K562 (cell line): ENCODE data around the gene CNOT1. TPM values are rescaled to one million over a fixed set of nuclear protein-coding genes. Genes with fewer than 3 reads are reported as not detected.

ENCODE experiments used
- AFF4 ChIP-seq: sonication (generic); formaldehyde crosslinking; IDR thresholded peaks from 2 replicates; pipeline ENCODE4 v1.8.0; 2023; ENCODE audit warnings: mild to moderate bottlenecking, missing genetic modification reagents
- CAMTA2 ChIP-seq: fragments of 250-450 bp; sonication (Bioruptor Pico); conservative IDR thresholded peaks from 2 replicates; pipeline ENCODE4 v1.5.1; 2022
- CEBPB ChIP-seq: fragments of 450-650 bp; IDR thresholded peaks from 2 replicates; pipeline ENCODE4 v1.6.1; 2016; ENCODE audit warnings: missing genetic modification characterization, missing compliant biosample characterization
- ESRRA ChIP-seq: fragments of 450-650 bp; IDR thresholded peaks from 2 replicates; pipeline ENCODE4 v1.6.1; 2014; ENCODE audit warnings: low read depth, mild to moderate bottlenecking, moderate library complexity, borderline replicate concordance
- FOS ChIP-seq: IDR thresholded peaks from 3 replicates; pipeline ENCODE4 v1.6.1; 2011; ENCODE audit not compliant: insufficient read length; ENCODE audit errors: extremely low read depth
- FOXJ2 ChIP-seq: fragments of 200-800 bp; sonication (Bioruptor generic); IDR thresholded peaks from 2 replicates; pipeline ENCODE4 v1.6.1; 2016; ENCODE audit warnings: missing genetic modification characterization, missing compliant biosample characterization
- GMEB1 ChIP-seq: fragments of 250-450 bp; sonication (Bioruptor Pico); IDR thresholded peaks from 2 replicates; pipeline ENCODE4 v1.4.0; 2020; ENCODE audit warnings: mild to moderate bottlenecking
- KDM4B ChIP-seq, 2 experiments: fragments of 450-650 bp in 1 of 2; sonication (generic) in 1 of 2; IDR thresholded peaks; 2 replicates each; pipeline ENCODE4 v1.6.1; 2016 to 2017; ENCODE audit warnings: borderline replicate concordance in 2 of 2, antibody characterized with exemption in 1 of 2, low read depth in 1 of 2, mild to moderate bottlenecking in 1 of 2
- MEIS2 ChIP-seq: fragments of 450-650 bp; IDR thresholded peaks from 2 replicates; pipeline ENCODE4 v1.6.1; 2014; ENCODE audit warnings: mild to moderate bottlenecking; ENCODE audit not compliant: partially characterized antibody
- RFX5 ChIP-seq: IDR thresholded peaks from 2 replicates; pipeline ENCODE4 v1.6.1; 2011; ENCODE audit warnings: low read depth, mild to moderate bottlenecking, improper control_type of control experiment, low read length
- SAFB ChIP-seq: fragments of 200-400 bp; formaldehyde crosslinking; IDR thresholded peaks from 2 replicates; pipeline ENCODE4 v1.6.1; 2017; ENCODE audit warnings: low read depth, low read length, borderline replicate concordance
- TBP ChIP-seq: optimal IDR thresholded peaks from 2 replicates; pipeline ENCODE3; 2011; ENCODE audit warnings: low read depth, low read length, improper control_type of control experiment
- TCF7L2 ChIP-seq: fragments of 150-350 bp; IDR thresholded peaks from 2 replicates; pipeline ENCODE4 v1.6.1; 2016; ENCODE audit warnings: low read depth, mild to moderate bottlenecking, low read length, moderate library complexity
- ZNF511 ChIP-seq: sonication (generic); formaldehyde crosslinking; IDR thresholded peaks from 2 replicates; pipeline ENCODE4 v1.8.0; 2022; ENCODE audit warnings: mild to moderate bottlenecking, missing genetic modification reagents
- ZNF780A ChIP-seq: fragments of 250-450 bp; sonication (Bioruptor Pico); IDR thresholded peaks from 2 replicates; pipeline ENCODE4 v1.5.0; 2021; ENCODE audit warnings: mild to moderate bottlenecking
- polyA plus RNA-seq, 8 experiments: library from polyadenylated mRNA; depleted of rRNA in 4 of 8; stranded (reverse) in 5 of 8; unstranded in 3 of 8; fragments of >200 nt; fragmentation: Nextera tagmentation in 2 of 8; fragmentation: Illumina TruSeq in 1 of 8; extraction: Ambion mirVana in 2 of 8; extraction: Trizol in 1 of 8; gene quantifications; 2 replicates each; pipeline versions ENCODE4 v1.2.1 to v1.2.3, GENCODE V29; 2011 to 2014; ENCODE audit warnings: inconsistent platforms in 1 of 8, missing spikeins in 1 of 8
- total RNA-seq, 7 experiments: library from RNA; depleted of rRNA in 6 of 7; stranded (reverse); fragments of >200 nt in 6 of 7; fragmentation: Illumina TruSeq in 2 of 7; extraction: Trizol in 2 of 7; gene quantifications; 2 replicates each; pipeline versions ENCODE4 v1.2.1 to v1.2.3, GENCODE V29; 2011 to 2021; ENCODE audit warnings: low replicate concordance in 1 of 7
- TF ChIP-seq, protein P1 (sequence below): fragments of 450-650 bp; IDR thresholded peaks from 2 replicates; pipeline ENCODE4 v1.6.1; 2017; ENCODE audit warnings: antibody characterized with exemption, mild to moderate bottlenecking
- TF ChIP-seq, protein P2 (sequence below): sonication (generic); formaldehyde crosslinking; IDR thresholded peaks from 2 replicates; pipeline ENCODE4 v1.8.0; 2023; ENCODE audit warnings: mild to moderate bottlenecking, missing genetic modification reagents

The CNOT1 gene
- total and polyA plus RNA-seq, 9 of the 15 experiments (the other 6 are each of a cell fraction or from before 2014, with no cell fraction given): 110 to 270 (median 220) TPM

GRCh38 chr16:58658796-58659211, 29.2 kb upstream of the CNOT1 start (continued):
- TF ChIP-seq, protein P1, sequence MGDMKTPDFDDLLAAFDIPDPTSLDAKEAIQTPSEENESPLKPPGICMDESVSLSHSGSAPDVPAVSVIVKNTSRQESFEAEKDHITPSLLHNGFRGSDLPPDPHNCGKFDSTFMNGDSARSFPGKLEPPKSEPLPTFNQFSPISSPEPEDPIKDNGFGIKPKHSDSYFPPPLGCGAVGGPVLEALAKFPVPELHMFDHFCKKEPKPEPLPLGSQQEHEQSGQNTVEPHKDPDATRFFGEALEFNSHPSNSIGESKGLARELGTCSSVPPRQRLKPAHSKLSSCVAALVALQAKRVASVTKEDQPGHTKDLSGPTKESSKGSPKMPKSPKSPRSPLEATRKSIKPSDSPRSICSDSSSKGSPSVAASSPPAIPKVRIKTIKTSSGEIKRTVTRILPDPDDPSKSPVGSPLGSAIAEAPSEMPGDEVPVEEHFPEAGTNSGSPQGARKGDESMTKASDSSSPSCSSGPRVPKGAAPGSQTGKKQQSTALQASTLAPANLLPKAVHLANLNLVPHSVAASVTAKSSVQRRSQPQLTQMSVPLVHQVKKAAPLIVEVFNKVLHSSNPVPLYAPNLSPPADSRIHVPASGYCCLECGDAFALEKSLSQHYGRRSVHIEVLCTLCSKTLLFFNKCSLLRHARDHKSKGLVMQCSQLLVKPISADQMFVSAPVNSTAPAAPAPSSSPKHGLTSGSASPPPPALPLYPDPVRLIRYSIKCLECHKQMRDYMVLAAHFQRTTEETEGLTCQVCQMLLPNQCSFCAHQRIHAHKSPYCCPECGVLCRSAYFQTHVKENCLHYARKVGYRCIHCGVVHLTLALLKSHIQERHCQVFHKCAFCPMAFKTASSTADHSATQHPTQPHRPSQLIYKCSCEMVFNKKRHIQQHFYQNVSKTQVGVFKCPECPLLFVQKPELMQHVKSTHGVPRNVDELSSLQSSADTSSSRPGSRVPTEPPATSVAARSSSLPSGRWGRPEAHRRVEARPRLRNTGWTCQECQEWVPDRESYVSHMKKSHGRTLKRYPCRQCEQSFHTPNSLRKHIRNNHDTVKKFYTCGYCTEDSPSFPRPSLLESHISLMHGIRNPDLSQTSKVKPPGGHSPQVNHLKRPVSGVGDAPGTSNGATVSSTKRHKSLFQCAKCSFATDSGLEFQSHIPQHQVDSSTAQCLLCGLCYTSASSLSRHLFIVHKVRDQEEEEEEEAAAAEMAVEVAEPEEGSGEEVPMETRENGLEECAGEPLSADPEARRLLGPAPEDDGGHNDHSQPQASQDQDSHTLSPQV: 0 out of 2 replicates have a peak, but pooled peaks have one; percentile 18
- no peak for TF ChIP-seq GMEB1 (CRISPR knock-in tag)
- no peak for TF ChIP-seq CAMTA2
- no peak for TF ChIP-seq TCF7L2
- no peak for TF ChIP-seq ZNF780A (CRISPR knock-in tag)
- TF ChIP-seq TBP: no peak
- TF ChIP-seq MEIS2: no peak
- no peak for TF ChIP-seq FOS
- TF ChIP-seq, protein P2, sequence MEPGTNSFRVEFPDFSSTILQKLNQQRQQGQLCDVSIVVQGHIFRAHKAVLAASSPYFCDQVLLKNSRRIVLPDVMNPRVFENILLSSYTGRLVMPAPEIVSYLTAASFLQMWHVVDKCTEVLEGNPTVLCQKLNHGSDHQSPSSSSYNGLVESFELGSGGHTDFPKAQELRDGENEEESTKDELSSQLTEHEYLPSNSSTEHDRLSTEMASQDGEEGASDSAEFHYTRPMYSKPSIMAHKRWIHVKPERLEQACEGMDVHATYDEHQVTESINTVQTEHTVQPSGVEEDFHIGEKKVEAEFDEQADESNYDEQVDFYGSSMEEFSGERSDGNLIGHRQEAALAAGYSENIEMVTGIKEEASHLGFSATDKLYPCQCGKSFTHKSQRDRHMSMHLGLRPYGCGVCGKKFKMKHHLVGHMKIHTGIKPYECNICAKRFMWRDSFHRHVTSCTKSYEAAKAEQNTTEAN: no peak
- TF ChIP-seq SAFB: no peak
- TF ChIP-seq FOXJ2 (tag): peak; percentile 50; the same call in 1 of the 2 replicates
- TF ChIP-seq AFF4 (CRISPR knock-in tag): no peak
- TF ChIP-seq KDM4B (IDR thresholded peaks at IDR 0.05; ENCODE audit: borderline replicate concordance in 2 of 2, low read depth in 1 of 2): no peak
- peak; percentile 41; the same call in 1 of the 2 replicates for TF ChIP-seq ESRRA
- TF ChIP-seq RFX5: no peak
- no peak for TF ChIP-seq ZNF511 (CRISPR knock-in tag)
- TF ChIP-seq CEBPB (tag): peak; percentile 78
